A673 (cell line): ENCODE data around the gene KIF19. TPM values are rescaled to one million over a fixed set of nuclear protein-coding genes. Genes with fewer than 3 reads are reported as not detected.
"Not testable (repeated sequence)": the region's sequence is repeated elsewhere in the genome, so short reads cannot be mapped to it uniquely, and the experiment has no call there.

Experiments
- BruUV-seq: library from RNA; stranded (reverse); fragments of 400-500 nt; replicated peaks from 2 replicates; lab custom pipeline; 2021; lab: Mats Ljungman, UMichigan
- CTCF ChIA-PET: fragments of 300-600 bp; sonication (Branson Sonifier 250); formaldehyde crosslinking; loops from one replicate; lab custom pipeline; 2022; ENCODE audit warnings: antibody characterized with exemption; lab: Charles Lee
- POLR2A ChIA-PET: fragments of 300-600 bp; sonication (Branson Sonifier 250); formaldehyde crosslinking; loops from one replicate; lab custom pipeline; 2022; ENCODE audit warnings: antibody characterized with exemption; ENCODE audit not compliant: low non-redundant PET; lab: Charles Lee
- DNase-seq: peaks from one replicate; pipeline ENCODE4 v3.0.0-alpha.2; 2015; ENCODE audit warnings: low spot score
- H3K27ac ChIP-seq: fragments of 200-600 bp; sonication (generic); 2 replicates; pipeline ENCODE4 v1.5.1; 2016; ENCODE audit warnings: mixed run types, low read depth, mild to moderate bottlenecking, mixed read lengths, antibody characterized with exemption, low read length; ENCODE audit not compliant: poor library complexity, severe bottlenecking
- H3K27me3 ChIP-seq: fragments of 200-600 bp; sonication (generic); replicated peaks from 2 replicates; pipeline ENCODE4 v1.6.1; 2017; ENCODE audit warnings: mixed run types, low read depth, mild to moderate bottlenecking, mixed read lengths, antibody characterized with exemption, low read length; ENCODE audit not compliant: insufficient read depth, poor library complexity
- H3K36me3 ChIP-seq: fragments of 200-600 bp; sonication (generic); 2 replicates; pipeline ENCODE4 v1.6.1; 2016; ENCODE audit warnings: mixed run types, mild to moderate bottlenecking, mixed read lengths, antibody characterized with exemption, low read length; ENCODE audit not compliant: insufficient read depth, poor library complexity, severe bottlenecking
- H3K4me1 ChIP-seq: fragments of 200-600 bp; sonication (generic); 2 replicates; pipeline ENCODE4 v1.6.1; 2017; ENCODE audit warnings: mixed run types, mild to moderate bottlenecking, mixed read lengths, antibody characterized with exemption, low read length; ENCODE audit not compliant: insufficient read depth, poor library complexity, severe bottlenecking
- H3K4me3 ChIP-seq: fragments of 200-600 bp; sonication (generic); 2 replicates; pipeline ENCODE4 v1.5.1; 2016; ENCODE audit warnings: low read depth, mixed run types, mild to moderate bottlenecking, mixed read lengths, low read length; ENCODE audit not compliant: poor library complexity, severe bottlenecking
- H3K9me3 ChIP-seq: fragments of 200-600 bp; sonication (generic); 2 replicates; pipeline ENCODE4 v1.6.1; 2016; ENCODE audit warnings: mixed run types, low read depth, mild to moderate bottlenecking, mixed read lengths, antibody characterized with exemption, low read length; ENCODE audit not compliant: poor library complexity, severe bottlenecking
- EZH2 ChIP-seq: fragments of 200-600 bp; sonication (generic); IDR thresholded peaks from 2 replicates; pipeline ENCODE4 v1.6.1; 2017; ENCODE audit warnings: borderline replicate concordance, low read depth, mild to moderate bottlenecking, mixed read lengths, antibody characterized with exemption, low read length; ENCODE audit not compliant: poor library complexity, severe bottlenecking
- intact Hi-C: fragments of 100-400 bp; cut with micrococcal nuclease; formaldehyde crosslinking; loops from one replicate; pipeline ENCODE4 v1.10.0; 2022; ENCODE audit not compliant: unreplicated experiment
- total RNA-seq: library from RNA; stranded (reverse); gene quantifications from 2 replicates; pipeline ENCODE4 v1.2.3, GENCODE V29; 2021
- TF ChIP-seq, protein P1 (sequence below): fragments of 300-800, 200-600 bp; sonication (generic); conservative IDR thresholded peaks from 2 replicates; pipeline ENCODE4 v1.5.1; 2017; ENCODE audit warnings: low read depth, mild to moderate bottlenecking, antibody characterized with exemption, low read length, moderate library complexity, mixed read lengths

The KIF19 gene
- total RNA-seq, 1 experiment from 2014 or later, result not detected

DNA sequence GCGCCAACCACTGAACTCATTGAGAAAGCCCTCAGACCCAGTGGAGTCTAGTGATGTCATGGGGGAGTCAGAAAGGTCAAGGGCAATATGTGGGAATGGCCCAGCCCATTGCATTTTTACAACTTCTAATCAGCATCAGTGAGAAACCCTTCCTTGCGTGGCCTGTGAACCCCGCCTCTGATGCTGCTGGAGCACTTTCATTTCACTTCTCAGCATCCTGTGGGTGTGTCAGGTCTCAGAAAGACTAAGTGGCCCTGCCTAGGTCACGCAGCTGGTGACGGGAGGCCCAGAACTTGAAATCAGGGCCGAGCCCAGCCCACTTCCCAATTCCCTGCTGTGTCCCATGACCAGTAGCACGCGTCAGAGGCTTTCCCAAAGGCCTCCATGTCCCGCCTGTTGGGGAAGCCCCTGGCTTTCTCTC, 45.9 kb upstream of the KIF19 start:
- intact Hi-C loops, result no loop called here
- CTCF ChIA-PET, result no interaction called here

DNA sequence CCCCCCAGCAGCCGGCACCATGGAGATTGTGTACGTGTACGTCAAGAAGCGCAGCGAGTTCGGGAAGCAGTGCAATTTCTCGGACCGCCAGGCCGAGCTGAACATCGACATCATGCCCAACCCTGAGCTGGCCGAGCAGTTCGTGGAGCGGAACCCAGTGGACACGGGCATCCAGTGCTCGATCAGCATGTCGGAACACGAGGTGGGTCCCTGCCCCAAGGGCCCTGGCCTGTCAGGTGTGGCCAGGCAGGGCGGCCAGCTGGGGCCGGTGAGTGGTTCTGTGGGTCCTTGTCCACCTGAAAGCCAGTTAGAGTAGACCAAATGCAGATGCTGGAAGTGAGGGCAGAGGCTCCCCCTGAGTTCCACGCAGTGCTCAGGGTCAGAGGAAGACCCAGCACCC, 44.2 kb upstream of the KIF19 start:
- BruUV-seq, result no TSS peak
- no peak for DNase-seq
- Histone ChIP-seq H3K36me3 (no peaks in the 10 kb centered on the region), H3K27ac (no peak overlapping the region), H3K4me1 (no peaks in the 10 kb centered on the region), H3K27me3 (no peaks in the 10 kb centered on the region), H3K9me3 (no peaks in the 10 kb centered on the region), H3K4me3 (no peak overlapping the region)
- ChIA-PET CTCF (no interaction called here), POLR2A (interaction anchor here (0.6 kb wide), 1 partner anchor 858 kb away, joined by 3 read pairs; no protein-coding TSS in a partner anchor)
- intact Hi-C loops, result no loop called here
- no peak for TF ChIP-seq EZH2
- TF ChIP-seq, protein P1, sequence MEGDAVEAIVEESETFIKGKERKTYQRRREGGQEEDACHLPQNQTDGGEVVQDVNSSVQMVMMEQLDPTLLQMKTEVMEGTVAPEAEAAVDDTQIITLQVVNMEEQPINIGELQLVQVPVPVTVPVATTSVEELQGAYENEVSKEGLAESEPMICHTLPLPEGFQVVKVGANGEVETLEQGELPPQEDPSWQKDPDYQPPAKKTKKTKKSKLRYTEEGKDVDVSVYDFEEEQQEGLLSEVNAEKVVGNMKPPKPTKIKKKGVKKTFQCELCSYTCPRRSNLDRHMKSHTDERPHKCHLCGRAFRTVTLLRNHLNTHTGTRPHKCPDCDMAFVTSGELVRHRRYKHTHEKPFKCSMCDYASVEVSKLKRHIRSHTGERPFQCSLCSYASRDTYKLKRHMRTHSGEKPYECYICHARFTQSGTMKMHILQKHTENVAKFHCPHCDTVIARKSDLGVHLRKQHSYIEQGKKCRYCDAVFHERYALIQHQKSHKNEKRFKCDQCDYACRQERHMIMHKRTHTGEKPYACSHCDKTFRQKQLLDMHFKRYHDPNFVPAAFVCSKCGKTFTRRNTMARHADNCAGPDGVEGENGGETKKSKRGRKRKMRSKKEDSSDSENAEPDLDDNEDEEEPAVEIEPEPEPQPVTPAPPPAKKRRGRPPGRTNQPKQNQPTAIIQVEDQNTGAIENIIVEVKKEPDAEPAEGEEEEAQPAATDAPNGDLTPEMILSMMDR, result no peak

More for the DNA sequence above, 45.9 kb upstream of the KIF19 start:
- TF ChIP-seq, protein P1, result no peak
- no peak for TF ChIP-seq EZH2
- Histone ChIP-seq H3K36me3 (no peaks in the 10 kb centered on the region), H3K4me3 (no peak overlapping the region), H3K27me3 (no peaks in the 10 kb centered on the region), H3K9me3 (no peaks in the 10 kb centered on the region), H3K27ac (no peak overlapping the region), H3K4me1 (no peaks in the 10 kb centered on the region)
- POLR2A ChIA-PET, result no interaction called here
- BruUV-seq, result no TSS peak
- DNase-seq, result no peak

DNA sequence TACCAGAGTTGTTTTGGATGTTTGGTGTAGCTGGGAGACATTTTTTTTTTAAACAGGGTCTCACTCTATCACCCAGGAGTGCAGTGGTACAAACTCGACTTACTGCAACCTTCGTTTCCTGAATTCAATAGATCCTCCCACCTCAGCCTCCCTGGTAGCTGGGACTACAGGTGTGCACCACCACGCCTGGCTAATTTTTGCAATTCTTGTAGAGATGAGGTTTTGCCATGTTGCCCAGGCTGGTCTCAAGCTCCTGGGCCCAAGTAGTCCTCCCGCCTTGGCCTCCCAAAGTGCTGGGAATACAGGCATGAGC, 43.8 kb upstream of the KIF19 start:
- intact Hi-C loops, H3K36me3 ChIP-seq, H3K4me3 ChIP-seq, CTCF ChIA-PET, H3K27me3 ChIP-seq, H3K9me3 ChIP-seq, BruUV-seq, DNase-seq, H3K4me1 ChIP-seq, H3K27ac ChIP-seq: not testable (repeated sequence)
- POLR2A ChIA-PET, result interaction anchor here (0.6 kb wide), 1 partner anchor 857 kb away, joined by 3 read pairs; no protein-coding TSS in a partner anchor

- Histone ChIP-seq H3K4me3 (no peak overlapping the region), H3K36me3 (no peaks in the 10 kb centered on the region), H3K4me1 (no peaks in the 10 kb centered on the region), H3K9me3 (no peaks in the 10 kb centered on the region), H3K27me3 (no peaks in the 10 kb centered on the region), H3K27ac (no peak overlapping the region)
- ChIA-PET CTCF (no interaction called here), POLR2A (no interaction called here)
- intact Hi-C loops, result no loop called here
- no TSS peak for BruUV-seq
- DNase-seq, result no peak
- TF ChIP-seq, protein P1, result no peak
- no peak for TF ChIP-seq EZH2
These were observed 43.2 kb upstream of the KIF19 start for GRCh38 chr17:74282587-74283370.
